Smooth muscle cell (in vitro differentiated cells): ENCODE data around the gene BBS9. TPM values are rescaled to one million over a fixed set of nuclear protein-coding genes. Genes with fewer than 3 reads are reported as not detected.
"Not testable (repeated sequence)": the region's sequence is repeated elsewhere in the genome, so short reads cannot be mapped to it uniquely, and the experiment has no call there.

ENCODE experiments used
- DNase-seq: peaks from one replicate; lab custom pipeline; 2025; ENCODE audit not compliant: unreplicated experiment; lab: John Stamatoyannopoulos, UW
- H2AFZ ChIP-seq: fragments of 200-600 bp; sonication (generic); 2 replicates; pipeline ENCODE4 v1.6.0; 2016; ENCODE audit warnings: antibody characterized with exemption, low read depth, mild to moderate bottlenecking
- H3F3A ChIP-seq: fragments of 200-600 bp; sonication (generic); 2 replicates; pipeline ENCODE4 v1.6.0; 2017; ENCODE audit warnings: antibody characterized with exemption, low read depth
- H3K27ac ChIP-seq: fragments of 200-600 bp; sonication (generic); 2 replicates; pipeline ENCODE4 v1.5.1; 2016; ENCODE audit warnings: low read depth, mild to moderate bottlenecking
- H3K27me3 ChIP-seq: fragments of 200-600 bp; sonication (generic); 2 replicates; pipeline ENCODE4 v1.6.1; 2016; ENCODE audit warnings: low read depth, mild to moderate bottlenecking
- H3K36me3 ChIP-seq: fragments of 200-600 bp; sonication (generic); 2 replicates; pipeline ENCODE4 v1.5.1; 2016; ENCODE audit warnings: low read depth
- H3K4me1 ChIP-seq: fragments of 200-600 bp; sonication (generic); 2 replicates; pipeline ENCODE4 v1.5.1; 2016; ENCODE audit warnings: low read depth
- H3K4me2 ChIP-seq: fragments of 200-600 bp; sonication (generic); 2 replicates; pipeline ENCODE4 v1.6.0; 2016; ENCODE audit warnings: mild to moderate bottlenecking
- H3K4me3 ChIP-seq: fragments of 200-600 bp; sonication (generic); 2 replicates; pipeline ENCODE4 v1.5.1; 2016; ENCODE audit warnings: mild to moderate bottlenecking
- H3K79me2 ChIP-seq: fragments of 200-600 bp; sonication (generic); 2 replicates; pipeline ENCODE4 v1.6.0; 2016; ENCODE audit warnings: low read depth, mild to moderate bottlenecking
- H3K9ac ChIP-seq: fragments of 200-600 bp; sonication (generic); 2 replicates; pipeline ENCODE4 v1.6.0; 2016; ENCODE audit warnings: low read depth
- H3K9me3 ChIP-seq: fragments of 200-600 bp; sonication (generic); replicated peaks from 2 replicates; pipeline ENCODE4 v1.5.1; 2016; ENCODE audit warnings: low read depth
- H4K20me1 ChIP-seq: fragments of 200-600 bp; sonication (generic); 2 replicates; pipeline ENCODE4 v1.6.0; 2016; ENCODE audit warnings: low read depth
- CTCF ChIP-seq: fragments of 200-600 bp; sonication (generic); IDR thresholded peaks from 2 replicates; pipeline ENCODE4 v1.5.1; 2017; ENCODE audit warnings: borderline replicate concordance, mild to moderate bottlenecking, antibody characterized with exemption; ENCODE audit not compliant: insufficient read depth, poor library complexity, severe bottlenecking
- WGBS: methylation state at CpG from one replicate; pipeline ENCODE4 v1.1.7; 2016; ENCODE audit warnings: low lambda C conversion rate; 5-methylcytosine and 5-hydroxymethylcytosine counted together
- polyA plus RNA-seq: library from polyadenylated mRNA; unstranded; fragments of >200 nt; fragmentation: Nextera tagmentation; extraction: Ambion mirVana; gene quantifications from 2 replicates; pipeline ENCODE4 v1.2.1, GENCODE V29; 2016
- total RNA-seq: library from RNA; depleted of rRNA; stranded (reverse); fragments of >200 nt; gene quantifications from 2 replicates; pipeline ENCODE4 v1.2.3, GENCODE V29; 2014

The BBS9 gene
- total and polyA plus RNA-seq, 2 experiments from 2014 or later, result 12.8 to 19.6 TPM

GRCh38 chr7:33477719-33478480 is 348.5 kb downstream of the BBS9 start:
- H3K9ac ChIP-seq, result no peak overlapping the region
- no peak for DNase-seq

GRCh38 chr7:33484476-33484875 is 355.1 kb downstream of the BBS9 start:
- not testable (repeated sequence) for H3K9ac ChIP-seq, H3K4me1 ChIP-seq
- WGBS, result 42% methylated on average over 1 of the region's 1 CpG

More at GRCh38 chr7:33477719-33478480, 348.5 kb downstream of the BBS9 start:
- Histone ChIP-seq H3K27me3 (no peaks in the 10 kb centered on the region), H3K4me3 (no peak overlapping the region), H3F3A (no peaks in the 10 kb centered on the region), H3K4me2 (no peak overlapping the region), H3K36me3 (no peaks in the 10 kb centered on the region), H3K79me2 (no peaks in the 10 kb centered on the region), H3K9me3 (no peaks in the 10 kb centered on the region), H3K27ac (no peak overlapping the region), H2AFZ (no peak overlapping the region), H4K20me1 (no peaks in the 10 kb centered on the region), H3K4me1 (peaks cover 3% of the 10 kb centered on the region)
- no peak for TF ChIP-seq CTCF
- WGBS, result 100% methylated on average over 1 of the region's 1 CpG

GRCh38 chr7:33485747-33486493 is 356.6 kb downstream of the BBS9 start:
- H3K4me2 ChIP-seq, result no peak overlapping the region
- H3K4me1 ChIP-seq, result no peaks in the 10 kb centered on the region
- H3F3A ChIP-seq, result no peaks in the 10 kb centered on the region
- H2AFZ ChIP-seq, result no peak overlapping the region
- H4K20me1 ChIP-seq, result no peaks in the 10 kb centered on the region
- no peaks in the 10 kb centered on the region for H3K36me3 ChIP-seq
- no peak overlapping the region for H3K9ac ChIP-seq
- no peak for TF ChIP-seq CTCF
- no peak overlapping the region for H3K4me3 ChIP-seq
- no peaks in the 10 kb centered on the region for H3K9me3 ChIP-seq
- H3K79me2 ChIP-seq, result no peaks in the 10 kb centered on the region
- DNase-seq, result no peak
- H3K27ac ChIP-seq, result no peak overlapping the region
- WGBS, result 77% methylated on average over 4 of the region's 4 CpGs
- H3K27me3 ChIP-seq, result no peaks in the 10 kb centered on the region

More at GRCh38 chr7:33484476-33484875, 355.1 kb downstream of the BBS9 start:
- H3K36me3 ChIP-seq, H3K27ac ChIP-seq, H3F3A ChIP-seq, H3K27me3 ChIP-seq, H4K20me1 ChIP-seq, H3K4me3 ChIP-seq, H2AFZ ChIP-seq, H3K79me2 ChIP-seq, H3K9me3 ChIP-seq, DNase-seq, H3K4me2 ChIP-seq: not testable (repeated sequence)

GRCh38 chr7:33486633-33487032 is 357.3 kb downstream of the BBS9 start:
- no peaks in the 10 kb centered on the region for H3K79me2 ChIP-seq
- H3K4me3 ChIP-seq, result no peak overlapping the region
- H4K20me1 ChIP-seq, result no peaks in the 10 kb centered on the region
- no peak overlapping the region for H3K4me2 ChIP-seq
- H3K9me3 ChIP-seq, result no peaks in the 10 kb centered on the region
- no peak overlapping the region for H3K27ac ChIP-seq
- H3K9ac ChIP-seq, result no peak overlapping the region
- 93% methylated on average over 1 of the region's 1 CpG for WGBS
- H2AFZ ChIP-seq, result no peak overlapping the region
- no peak for TF ChIP-seq CTCF
- no peaks in the 10 kb centered on the region for H3K4me1 ChIP-seq
- no peaks in the 10 kb centered on the region for H3K36me3 ChIP-seq
- DNase-seq, result no peak
- H3K27me3 ChIP-seq, result no peaks in the 10 kb centered on the region
- no peaks in the 10 kb centered on the region for H3F3A ChIP-seq
